Measurements from ENCODE around the gene TSPAN17.

The TSPAN17 gene

DNA sequence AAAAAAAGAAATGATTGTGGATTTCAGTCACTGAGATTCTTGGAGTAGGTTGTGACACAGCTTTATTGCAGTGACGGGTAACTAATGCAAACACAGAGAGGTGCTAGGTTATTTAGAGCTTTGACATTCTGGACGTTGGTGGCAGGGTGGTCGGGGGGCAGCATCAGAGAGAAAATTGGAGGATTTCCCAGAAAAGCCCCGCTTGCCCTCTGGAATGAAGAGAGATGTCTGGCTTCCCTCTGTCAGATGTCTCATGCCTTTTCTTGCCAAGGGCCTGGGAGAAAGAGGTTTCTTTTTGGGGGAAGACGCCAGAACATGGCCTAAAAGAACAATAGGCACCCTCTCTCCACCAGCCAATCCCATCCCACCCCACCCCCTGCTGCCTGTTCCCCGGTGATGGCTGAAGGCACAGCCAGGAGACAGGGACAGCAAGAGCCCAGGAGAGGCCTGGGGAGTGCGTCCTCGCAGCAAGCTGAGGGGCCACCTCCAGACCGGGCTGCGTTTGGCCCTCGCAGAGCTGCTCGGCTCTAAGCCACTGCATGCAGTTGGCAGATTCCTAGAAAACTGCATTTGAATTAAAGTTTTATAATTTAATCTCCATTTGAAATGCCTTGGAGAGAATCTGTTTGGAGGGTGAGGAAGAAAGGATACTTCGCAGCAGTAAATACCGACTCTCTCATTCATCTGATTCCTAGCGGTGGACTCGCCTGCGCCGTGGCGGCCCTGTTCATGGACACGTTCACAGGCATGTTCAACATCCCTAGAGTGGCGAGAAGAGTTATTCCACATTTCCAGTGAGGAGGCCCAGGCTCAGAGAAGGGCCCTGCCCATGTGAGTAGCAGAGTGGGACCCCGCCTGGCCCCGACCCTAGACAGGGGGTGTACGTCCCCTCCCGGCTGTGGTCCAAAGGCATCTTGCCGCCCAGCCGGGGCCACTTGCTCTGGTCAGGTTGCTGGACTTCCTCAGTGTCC lies 55.7 kb downstream of the TSPAN17 start:
- DNase-seq (ENCODE audit: low read depth in 1 of 2, low spot score in 1 of 2) = no peak

DNA sequence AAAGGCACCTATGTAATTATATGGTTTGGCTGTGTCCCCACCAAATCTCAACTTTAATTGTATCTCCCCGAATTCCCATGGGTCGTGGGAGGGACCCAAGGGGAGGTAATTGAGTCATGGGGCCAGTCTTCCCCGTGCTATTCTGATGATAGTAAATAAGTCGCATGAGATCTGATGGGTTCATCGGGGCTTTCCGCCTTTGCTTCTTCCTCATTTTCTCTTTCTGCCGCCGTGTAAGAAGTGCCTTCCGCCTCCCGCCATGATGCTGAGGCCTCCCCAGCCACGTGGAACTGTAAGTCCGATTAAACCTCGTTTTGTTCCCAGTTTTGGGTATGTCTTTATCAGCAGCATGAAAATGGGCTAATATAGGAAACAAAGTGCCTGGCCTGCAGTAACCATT lies 56.6 kb downstream of the TSPAN17 start:
- no peak for DNase-seq (ENCODE audit: low read depth in 1 of 2, low spot score in 1 of 2)

DNA sequence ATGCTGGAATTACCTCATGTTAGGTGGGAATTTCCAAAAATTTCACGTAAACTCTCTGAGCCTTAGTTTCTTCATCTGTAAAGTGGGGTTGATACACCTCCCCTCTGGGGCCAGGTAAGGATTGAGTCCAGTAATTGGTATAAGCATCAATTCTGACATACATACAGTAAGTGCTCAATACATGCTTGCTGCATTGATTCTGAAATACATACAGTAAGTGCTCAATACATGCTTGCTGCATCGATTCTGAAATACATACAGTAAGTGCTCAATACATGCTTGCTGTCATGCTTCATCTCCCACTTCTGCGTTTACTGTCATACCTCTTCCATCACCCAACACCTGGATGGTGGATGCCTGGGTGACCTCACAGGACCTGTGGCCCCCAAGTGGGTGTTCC lies 57.1 kb downstream of the TSPAN17 start:
- no peak for DNase-seq (ENCODE audit: low read depth in 1 of 2, low spot score in 1 of 2)

GRCh38 chr5:176704817-176705216 lies 57.5 kb downstream of the TSPAN17 start:
- DNase-seq (ENCODE audit: low read depth in 1 of 2, low spot score in 1 of 2) = no peak
